Measurements from ENCODE around the gene TMEM245.

TMEM245 gene

DNA sequence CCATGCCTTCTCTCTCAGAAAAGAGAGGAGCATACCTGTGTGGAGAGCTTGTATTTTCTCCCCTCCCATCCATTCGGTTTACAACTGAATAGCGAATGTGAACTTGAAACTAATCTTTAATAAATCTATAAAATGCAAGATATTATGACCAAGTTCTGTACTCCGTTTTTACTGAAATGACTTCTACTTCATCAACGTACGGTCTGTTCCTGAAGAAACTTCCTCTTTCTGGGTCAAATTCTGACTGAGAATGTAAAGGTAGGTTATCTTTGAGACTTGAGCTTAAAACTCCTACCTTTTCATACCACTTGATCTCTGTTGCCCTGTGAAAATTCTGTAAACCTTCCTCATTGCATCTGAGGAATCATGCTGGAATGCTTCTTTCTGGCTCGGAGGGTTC lies 102.3 kb downstream of the TMEM245 start:
- Mint-ChIP-seq H3K9me3 (no peaks in the 10 kb centered on the region), H3K27ac (no peak overlapping the region)

DNA sequence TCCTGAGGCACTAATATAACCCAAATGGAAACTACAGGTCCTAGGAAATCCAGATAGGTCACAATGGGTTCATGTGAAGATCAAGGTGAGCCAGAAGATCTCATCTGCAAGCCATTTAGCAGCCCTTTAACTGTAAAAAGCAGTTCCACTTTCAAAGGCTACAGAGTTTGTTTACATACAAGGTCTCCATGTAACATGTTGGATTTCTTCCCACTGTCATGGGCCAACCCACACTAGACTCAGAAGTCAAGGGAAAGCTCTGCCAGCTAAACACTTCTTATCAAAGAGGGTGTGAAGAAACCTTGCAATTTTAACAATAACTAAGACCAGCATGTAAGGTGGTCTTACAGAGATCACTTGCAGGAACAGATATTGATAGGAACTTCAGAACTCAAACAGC lies 102.7 kb downstream of the TMEM245 start:
- no peak overlapping the region for H3K27ac Mint-ChIP-seq
- peaks cover 31% of the 10 kb centered on the region for H3K4me1 Mint-ChIP-seq
- no peak for ATAC-seq
- H3K36me3 Mint-ChIP-seq, result peaks cover 12% of the 10 kb centered on the region
- H3K9me3 Mint-ChIP-seq, result no peaks in the 10 kb centered on the region
- H3K4me3 Mint-ChIP-seq, result no peak overlapping the region
- no peaks in the 10 kb centered on the region for H3K27me3 Mint-ChIP-seq

More for the DNA sequence above, 102.3 kb downstream of the TMEM245 start:
- peaks cover 26% of the 10 kb centered on the region for H3K4me1 Mint-ChIP-seq
- no peak overlapping the region for H3K4me3 Mint-ChIP-seq
- ATAC-seq, result peak; percentile 60
- peaks cover 12% of the 10 kb centered on the region for H3K36me3 Mint-ChIP-seq
- H3K27me3 Mint-ChIP-seq, result no peaks in the 10 kb centered on the region

DNA sequence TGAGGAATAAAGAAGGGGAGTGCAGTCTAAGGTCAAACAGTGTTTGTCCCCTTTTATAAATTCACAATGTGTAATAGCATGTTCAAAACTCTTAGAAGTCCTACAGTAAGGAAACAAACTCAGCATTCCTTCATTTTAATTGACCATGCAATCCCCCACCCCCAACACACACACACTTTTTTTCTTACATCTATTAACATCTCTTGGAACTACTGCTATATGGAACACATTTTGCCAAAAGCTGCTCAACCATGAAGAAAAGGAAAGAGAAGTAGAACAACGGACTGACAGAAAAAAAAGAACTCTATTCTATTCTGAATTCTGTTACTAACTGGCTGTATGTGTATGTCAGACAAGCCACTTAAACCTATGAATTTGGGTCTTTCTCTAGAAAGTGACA lies 103.6 kb downstream of the TMEM245 start:
- no peaks in the 10 kb centered on the region for H3K9me3 Mint-ChIP-seq
- H3K27me3 Mint-ChIP-seq, result peaks cover 9% of the 10 kb centered on the region
- H3K4me3 Mint-ChIP-seq, result no peak overlapping the region
- no peak for ATAC-seq
- peaks cover 12% of the 10 kb centered on the region for H3K36me3 Mint-ChIP-seq
- H3K4me1 Mint-ChIP-seq, result peaks cover 40% of the 10 kb centered on the region
- no peak overlapping the region for H3K27ac Mint-ChIP-seq

DNA sequence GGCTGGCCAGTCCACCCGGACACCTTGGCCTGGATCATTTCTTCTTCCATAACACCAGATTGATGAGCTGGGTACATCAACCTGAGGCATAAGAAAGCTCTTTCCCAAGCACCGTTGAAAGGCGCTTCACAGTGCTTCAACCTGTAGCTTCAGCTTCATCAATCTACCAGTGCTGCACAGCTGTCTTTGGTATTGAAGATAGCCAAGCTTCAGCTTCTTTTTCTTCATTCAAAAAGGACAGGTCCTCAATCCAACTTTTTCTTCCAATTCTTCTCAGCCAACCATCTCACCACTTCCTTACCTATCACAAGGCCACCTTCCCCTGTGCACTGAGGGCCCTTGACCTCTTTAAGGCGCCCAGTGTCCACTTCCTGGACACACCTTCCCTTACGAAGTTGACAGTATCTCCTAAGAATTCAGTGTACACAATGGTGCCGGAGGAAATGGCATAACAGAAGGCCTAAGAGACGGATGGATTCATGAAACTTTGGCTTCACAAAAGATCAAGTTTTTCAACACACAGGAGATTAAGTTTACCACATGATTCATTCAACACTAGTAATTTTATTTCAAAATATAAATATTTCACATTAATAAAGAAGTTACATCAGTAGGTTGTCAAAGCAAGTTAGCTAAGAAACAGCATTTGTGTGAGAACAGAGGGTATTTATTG lies 105.0 kb downstream of the TMEM245 start:
- ATAC-seq, result no peak
- H3K4me3 Mint-ChIP-seq, result no peak overlapping the region
- H3K27ac Mint-ChIP-seq, result no peak overlapping the region

DNA sequence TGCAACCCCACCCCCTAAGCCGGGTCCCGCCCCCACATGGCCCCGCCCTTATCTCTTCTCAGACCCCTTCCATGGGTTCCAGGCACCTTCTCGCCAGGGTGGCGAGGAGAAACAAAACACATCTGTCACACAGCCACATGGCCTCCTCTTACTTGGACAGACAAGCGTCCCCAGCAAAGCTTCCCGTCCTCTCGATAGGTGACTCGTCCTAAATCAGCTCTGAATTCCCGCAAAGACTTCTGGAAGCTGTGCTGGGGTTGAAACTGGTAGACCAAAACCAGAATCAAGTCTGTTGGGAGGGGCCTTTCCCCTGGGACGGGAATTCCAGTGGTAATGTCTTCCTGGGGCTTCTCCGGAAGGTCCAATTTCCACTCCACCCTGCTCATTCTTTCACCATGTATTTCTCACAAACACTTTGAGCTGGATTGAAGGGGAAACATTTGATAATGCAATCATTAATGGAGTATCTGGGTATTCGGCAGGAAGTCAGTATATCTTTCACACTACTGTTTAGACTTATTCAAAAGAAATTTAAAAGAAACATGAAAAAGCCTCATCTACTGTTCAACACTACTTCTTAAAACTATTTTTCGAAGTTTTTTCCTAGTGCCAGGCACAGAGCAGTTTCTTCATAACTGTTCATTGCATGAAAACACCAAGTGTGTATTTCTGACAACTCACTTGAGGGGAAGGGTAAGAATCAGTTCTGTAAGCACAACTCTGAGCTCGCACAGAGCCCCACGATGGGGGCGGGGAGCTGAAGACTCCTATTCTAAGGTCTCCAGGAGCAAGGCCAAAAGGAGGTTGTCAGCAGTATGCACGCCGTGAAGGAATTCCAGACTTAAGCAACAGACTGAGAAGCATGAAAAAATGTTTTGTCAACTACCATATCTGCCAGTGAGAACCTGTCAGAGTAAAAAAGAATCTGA lies 105.8 kb downstream of the TMEM245 start:
- peak overlapping the region; percentile 76 for H3K27ac Mint-ChIP-seq

More for the DNA sequence above, 105.0 kb downstream of the TMEM245 start:
- Mint-ChIP-seq H3K27me3 (peaks cover 14% of the 10 kb centered on the region), H3K9me3 (no peaks in the 10 kb centered on the region), H3K36me3 (peaks cover 10% of the 10 kb centered on the region), H3K4me1 (peaks cover 43% of the 10 kb centered on the region)

DNA sequence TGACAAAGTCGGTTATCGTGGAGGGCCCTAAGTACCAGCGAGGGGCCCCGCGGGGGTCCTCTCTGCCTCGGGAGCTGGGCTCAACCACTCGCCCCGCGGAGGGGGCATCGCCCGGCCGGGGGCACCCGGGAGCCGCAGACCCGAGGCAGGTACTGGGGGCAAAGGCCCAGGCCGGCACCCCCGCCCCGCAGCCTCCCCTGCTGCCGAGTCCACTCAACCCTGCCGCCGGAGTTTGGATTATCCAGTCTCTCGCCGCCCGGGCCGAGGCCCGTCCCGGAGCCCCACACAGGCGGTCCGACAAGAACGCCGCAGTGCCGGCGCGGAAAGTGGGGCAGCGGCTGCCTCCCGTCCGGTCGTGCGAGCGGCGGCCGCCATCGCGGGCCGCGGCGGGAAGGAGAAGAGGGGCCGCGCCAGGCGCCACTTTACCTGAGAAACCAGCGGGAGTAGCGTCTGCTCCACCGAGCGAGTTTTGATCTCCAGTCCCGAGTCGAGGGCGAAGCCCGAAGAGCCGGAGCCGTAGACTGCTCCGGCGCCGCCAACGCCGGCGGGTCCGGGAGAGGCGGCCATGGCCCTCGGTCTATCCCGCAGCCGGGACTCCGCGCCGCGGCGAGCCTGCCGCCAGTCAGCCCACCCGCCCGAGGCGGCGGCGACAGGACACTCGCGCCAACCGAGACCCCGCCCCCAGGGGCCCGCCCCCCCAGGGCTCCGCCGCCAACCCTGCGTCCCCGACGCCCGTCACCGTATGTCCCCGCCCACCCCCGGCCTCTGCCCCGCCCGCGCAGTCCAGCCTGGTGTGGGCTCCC lies 106.7 kb downstream of the TMEM245 start, which contains the start of gene CTNNAL1:
CTNNAL1 (minus strand) TSS at position 624 of the 803 bp plus-strand sequence; CDS start at position 567, 57 bp downstream.
- H3K27me3 Mint-ChIP-seq, result peaks cover 23% of the 10 kb centered on the region
- peak within 1 kb of the TSS; percentile 86 for H3K4me3 Mint-ChIP-seq
- ATAC-seq, result peak; percentile 96
- peak within 1 kb of the TSS; percentile 76 for H3K27ac Mint-ChIP-seq
- peaks cover 43% of the 10 kb centered on the region for H3K4me1 Mint-ChIP-seq
- H3K36me3 Mint-ChIP-seq, result no peaks in the 10 kb centered on the region
- H3K9me3 Mint-ChIP-seq, result no peaks in the 10 kb centered on the region

More for the DNA sequence above, 105.8 kb downstream of the TMEM245 start:
- Mint-ChIP-seq H3K4me1 (peaks cover 43% of the 10 kb centered on the region), H3K9me3 (no peaks in the 10 kb centered on the region), H3K4me3 (peak overlapping the region; percentile 83), H3K27me3 (peaks cover 21% of the 10 kb centered on the region), H3K36me3 (peaks cover 2% of the 10 kb centered on the region)
- ATAC-seq, result no peak

DNA sequence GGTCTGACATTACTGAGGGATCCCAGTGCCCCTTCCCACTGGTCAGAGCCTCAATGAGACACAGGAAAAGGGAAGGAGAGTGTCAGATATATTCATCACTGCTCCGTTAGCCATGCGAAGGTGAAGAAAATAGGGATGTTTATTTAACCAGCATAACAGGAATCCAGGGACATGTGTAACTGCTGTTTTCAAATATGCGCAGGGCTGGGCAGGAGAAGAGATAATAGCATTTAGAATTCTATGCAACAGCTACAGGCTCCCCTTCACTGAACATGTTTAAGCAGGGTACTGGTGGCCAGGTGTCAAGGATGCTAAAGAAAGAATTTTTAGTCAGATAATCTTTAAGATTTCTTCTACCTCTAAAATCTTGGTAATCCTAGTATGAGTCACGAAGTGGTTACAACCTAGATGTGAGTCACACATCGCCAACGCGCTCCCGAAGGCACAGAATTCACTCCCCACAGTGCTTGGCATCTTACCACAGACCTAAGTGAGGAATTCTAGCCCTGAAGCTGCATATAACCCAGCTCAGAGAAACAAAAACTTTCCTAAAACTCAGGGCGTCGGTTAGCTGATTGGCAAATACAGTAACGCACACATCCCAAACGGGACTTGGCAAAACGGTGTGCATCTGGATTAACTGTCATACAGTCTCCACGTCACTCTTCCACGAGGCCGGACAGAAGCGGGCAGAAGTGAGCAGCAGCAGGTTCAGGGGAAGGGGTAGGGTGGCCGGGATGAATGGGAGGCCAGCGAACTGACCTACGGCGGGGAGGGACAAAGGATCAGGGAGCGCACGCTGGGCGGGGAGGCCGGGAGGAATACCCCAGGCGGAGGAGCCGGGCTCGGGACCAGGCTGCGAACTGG lies 107.5 kb downstream of the TMEM245 start:
- H3K36me3 Mint-ChIP-seq, result no peaks in the 10 kb centered on the region
- H3K9me3 Mint-ChIP-seq, result no peaks in the 10 kb centered on the region
- peak; percentile 22 for ATAC-seq
- H3K4me1 Mint-ChIP-seq, result peaks cover 35% of the 10 kb centered on the region
- peak overlapping the region; percentile 86 for H3K4me3 Mint-ChIP-seq
- H3K27ac Mint-ChIP-seq, result peak overlapping the region; percentile 76
- H3K27me3 Mint-ChIP-seq, result peaks cover 23% of the 10 kb centered on the region

DNA sequence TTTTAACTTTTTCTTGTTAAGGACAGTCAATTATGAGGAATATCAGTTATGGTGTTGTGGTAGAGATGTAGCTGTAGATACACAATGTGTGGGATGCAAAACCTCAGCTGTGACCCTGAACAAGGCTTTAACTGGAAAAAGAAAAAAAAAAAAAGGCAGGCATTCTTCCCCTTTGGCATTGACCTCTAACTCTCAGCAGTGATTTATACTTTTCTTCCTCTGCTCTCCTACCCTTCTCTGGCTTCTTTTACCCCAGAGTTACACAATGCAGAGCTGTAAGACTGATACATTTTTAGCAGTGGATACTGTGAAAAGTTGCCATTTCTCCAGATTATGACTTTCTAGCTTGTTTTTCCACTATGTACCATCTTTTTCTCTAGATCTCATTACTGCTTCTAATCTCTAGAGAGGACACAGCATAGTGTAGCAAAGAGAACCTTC lies 108.5 kb downstream of the TMEM245 start:
- H3K27ac Mint-ChIP-seq, result no peak overlapping the region
- H3K36me3 Mint-ChIP-seq, result no peaks in the 10 kb centered on the region
- peaks cover 33% of the 10 kb centered on the region for H3K4me1 Mint-ChIP-seq
- no peak for ATAC-seq
- no peaks in the 10 kb centered on the region for H3K9me3 Mint-ChIP-seq
- H3K4me3 Mint-ChIP-seq, result no peak overlapping the region
- peaks cover 23% of the 10 kb centered on the region for H3K27me3 Mint-ChIP-seq

DNA sequence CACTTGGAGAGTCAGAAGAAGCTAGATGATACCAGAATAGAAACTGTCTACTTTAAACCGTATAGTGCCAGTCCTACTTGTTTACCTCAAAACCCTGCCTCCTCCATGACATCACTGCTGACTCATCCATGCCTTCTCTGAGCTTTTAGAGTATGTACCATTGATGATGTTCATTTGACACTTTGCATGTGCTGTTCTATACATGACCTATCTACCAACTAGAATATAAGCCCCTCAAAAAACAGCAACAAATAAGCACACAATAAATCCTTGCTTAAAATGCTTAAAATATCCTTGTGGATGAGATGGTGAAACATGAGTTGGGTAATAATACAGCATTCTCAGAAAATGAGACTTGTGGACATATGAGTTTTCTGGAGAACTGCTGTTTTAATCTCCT lies 109.0 kb downstream of the TMEM245 start:
- Mint-ChIP-seq H3K27ac (no peak overlapping the region), H3K4me1 (peaks cover 28% of the 10 kb centered on the region), H3K9me3 (no peaks in the 10 kb centered on the region), H3K36me3 (no peaks in the 10 kb centered on the region), H3K4me3 (no peak overlapping the region), H3K27me3 (peaks cover 23% of the 10 kb centered on the region)
- no peak for ATAC-seq

DNA sequence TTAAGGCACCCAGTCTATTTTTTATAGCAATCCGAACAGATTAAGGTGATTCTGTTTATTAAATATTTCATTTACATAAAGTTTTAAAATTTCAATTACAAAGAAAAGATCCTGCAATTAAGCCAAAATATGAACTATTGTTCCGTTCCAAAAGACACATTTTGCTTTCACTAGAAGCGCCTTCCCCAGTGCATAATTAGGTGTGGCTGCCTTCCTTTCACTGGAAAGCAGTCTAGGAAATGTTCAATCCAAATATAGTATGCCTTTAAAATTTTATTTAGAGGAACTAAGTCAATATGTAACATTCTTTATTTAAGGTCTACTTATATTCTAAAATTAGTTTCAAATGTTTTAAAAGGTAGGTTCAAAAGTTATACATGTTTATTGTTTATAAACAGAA lies 114.1 kb downstream of the TMEM245 start:
- ATAC-seq, result no peak
- Mint-ChIP-seq H3K27ac (no peak overlapping the region), H3K4me3 (no peak overlapping the region)

DNA sequence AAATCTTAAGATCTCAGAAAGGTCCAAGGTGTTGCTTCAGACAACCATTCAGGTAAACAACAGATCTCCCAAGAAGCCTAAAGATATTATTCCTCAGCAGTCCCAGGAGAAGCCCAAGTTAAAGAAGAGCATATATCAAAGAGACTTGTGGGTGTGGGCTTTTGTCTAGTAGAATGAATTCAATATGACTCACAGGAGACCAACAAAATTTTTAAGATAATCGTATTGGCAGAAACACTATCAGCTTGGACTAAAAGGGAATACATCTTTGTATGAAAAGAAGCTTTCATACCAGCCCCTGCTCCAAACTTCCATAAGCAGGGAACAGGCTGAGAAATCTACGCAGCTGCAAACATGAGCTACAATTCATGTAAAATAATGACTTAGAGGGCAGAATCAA lies 116.6 kb downstream of the TMEM245 start:
- no peaks in the 10 kb centered on the region for H3K27me3 Mint-ChIP-seq
- peaks cover 8% of the 10 kb centered on the region for H3K9me3 Mint-ChIP-seq
- no peak overlapping the region for H3K27ac Mint-ChIP-seq
- no peaks in the 10 kb centered on the region for H3K4me1 Mint-ChIP-seq
- ATAC-seq, result no peak
- H3K4me3 Mint-ChIP-seq, result no peak overlapping the region
- peaks cover 6% of the 10 kb centered on the region for H3K36me3 Mint-ChIP-seq

More for the DNA sequence above, 114.1 kb downstream of the TMEM245 start:
- H3K27me3 Mint-ChIP-seq, result peaks cover 9% of the 10 kb centered on the region
- no peaks in the 10 kb centered on the region for H3K4me1 Mint-ChIP-seq
- H3K9me3 Mint-ChIP-seq, result peaks cover 8% of the 10 kb centered on the region
- peaks cover 6% of the 10 kb centered on the region for H3K36me3 Mint-ChIP-seq

DNA sequence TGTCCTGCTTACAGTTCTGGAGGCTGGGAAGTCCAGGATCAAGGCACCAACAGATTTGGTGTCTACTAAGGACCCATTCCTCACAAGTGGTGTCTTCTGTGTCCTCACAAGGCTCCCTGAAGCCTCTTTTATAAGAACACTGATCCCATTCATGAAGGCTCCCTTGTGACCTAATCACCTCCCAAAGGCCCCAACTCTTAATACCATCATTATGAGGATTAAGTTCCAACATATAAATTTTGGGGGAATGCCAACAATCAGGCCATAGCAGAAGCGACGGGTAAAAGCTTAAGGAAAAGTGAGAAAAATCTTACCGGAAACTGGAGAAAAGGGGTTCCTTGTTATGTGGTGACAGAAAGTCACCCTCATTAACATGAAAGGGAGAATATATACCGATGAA lies 117.6 kb downstream of the TMEM245 start:
- peaks cover 6% of the 10 kb centered on the region for H3K36me3 Mint-ChIP-seq
- H3K4me3 Mint-ChIP-seq, result no peak overlapping the region
- no peaks in the 10 kb centered on the region for H3K4me1 Mint-ChIP-seq
- H3K27ac Mint-ChIP-seq, result no peak overlapping the region
- ATAC-seq, result no peak
- H3K27me3 Mint-ChIP-seq, result no peaks in the 10 kb centered on the region
- peaks cover 8% of the 10 kb centered on the region for H3K9me3 Mint-ChIP-seq

DNA sequence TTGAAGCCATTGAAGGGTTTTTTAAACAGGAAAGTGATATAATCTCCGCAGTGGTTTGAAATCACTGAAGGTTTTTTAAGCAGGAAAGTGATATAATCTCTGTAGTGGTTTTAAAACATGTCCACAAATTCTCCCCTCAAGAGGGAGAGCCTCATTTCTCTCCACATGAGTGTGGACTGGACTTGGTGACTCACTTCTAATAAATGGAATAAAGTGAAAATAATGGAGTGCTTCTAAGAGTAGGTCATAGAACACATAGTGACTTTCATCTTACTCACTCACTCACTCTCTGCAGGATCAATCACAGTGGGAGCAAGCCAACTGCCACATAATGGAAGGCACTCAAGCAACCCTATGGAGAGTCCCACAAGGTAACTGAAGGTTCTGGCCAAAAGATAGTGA lies 118.5 kb downstream of the TMEM245 start:
- Mint-ChIP-seq H3K4me1 (no peaks in the 10 kb centered on the region), H3K4me3 (no peak overlapping the region), H3K27me3 (no peaks in the 10 kb centered on the region), H3K9me3 (peaks cover 8% of the 10 kb centered on the region), H3K27ac (no peak overlapping the region), H3K36me3 (peaks cover 6% of the 10 kb centered on the region)
- no peak for ATAC-seq

DNA sequence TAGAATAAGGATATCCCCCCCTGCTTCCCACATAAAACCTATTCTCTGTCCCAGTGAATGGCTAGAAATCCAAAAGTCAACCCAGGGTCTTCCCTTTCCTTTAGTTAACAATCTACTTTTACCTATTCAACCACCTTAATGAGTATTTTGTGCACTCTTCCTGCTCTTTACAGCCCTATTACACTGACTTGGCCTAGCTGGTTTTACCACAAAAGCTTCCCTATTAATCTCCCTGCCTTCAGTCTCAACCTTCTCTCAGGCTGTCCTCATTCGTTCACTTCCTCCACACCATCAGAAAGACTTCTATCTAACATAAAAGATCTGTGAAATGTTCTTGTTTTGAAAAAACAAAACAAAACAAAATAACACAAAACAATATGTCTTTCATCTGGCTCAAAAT lies 122.6 kb downstream of the TMEM245 start:
- H3K9me3 Mint-ChIP-seq, result no peaks in the 10 kb centered on the region
- no peaks in the 10 kb centered on the region for H3K4me1 Mint-ChIP-seq
- no peak overlapping the region for H3K27ac Mint-ChIP-seq
- no peaks in the 10 kb centered on the region for H3K36me3 Mint-ChIP-seq
- no peak overlapping the region for H3K4me3 Mint-ChIP-seq
- no peaks in the 10 kb centered on the region for H3K27me3 Mint-ChIP-seq
- no peak for ATAC-seq
